ENCODE results near the gene SEC22C. TPM values are rescaled to one million over a fixed set of nuclear protein-coding genes. Genes with fewer than 3 reads are reported as not detected.
"Not testable (repeated sequence)": the region's sequence is repeated elsewhere in the genome, so short reads cannot be mapped to it uniquely, and the experiment has no call there.

SEC22C gene
- total RNA-seq, 1 donor, result 78.6 TPM

DNA sequence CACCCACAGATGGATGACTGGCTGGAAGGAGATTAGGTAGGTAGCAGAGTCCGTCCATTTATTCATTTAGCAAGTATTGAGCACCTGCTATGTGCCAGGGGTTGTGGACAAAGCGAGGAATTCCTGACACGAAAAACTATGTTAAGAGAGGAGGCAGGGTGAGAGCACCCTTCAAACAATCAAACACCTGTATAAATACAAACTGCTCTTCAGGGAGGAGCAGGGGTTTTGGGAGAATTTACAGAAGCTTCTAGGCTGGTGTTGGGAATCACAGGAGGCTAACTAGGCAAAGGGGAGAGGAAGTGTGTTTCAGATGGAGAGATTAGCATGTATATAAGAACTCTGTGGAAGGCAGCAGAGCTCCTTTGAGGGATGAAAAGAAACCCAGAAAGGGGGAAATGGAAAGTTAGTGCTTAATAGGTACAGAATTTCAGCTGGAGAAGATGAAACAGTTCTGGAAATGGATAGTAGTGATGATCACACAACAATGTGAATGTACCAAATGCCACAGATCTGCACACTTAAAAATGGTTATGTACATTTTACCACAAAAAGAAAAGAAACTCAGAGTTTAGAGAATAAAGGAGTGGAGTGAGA, 805 bp upstream of the SEC22C start:
- H3K4me3 ChIP-seq (ENCODE audit: low read depth, low read length), result peak overlapping the region; percentile 86
- DNase-seq (ENCODE audit: low read depth), result no peak
- TF ChIP-seq, protein P1, sequence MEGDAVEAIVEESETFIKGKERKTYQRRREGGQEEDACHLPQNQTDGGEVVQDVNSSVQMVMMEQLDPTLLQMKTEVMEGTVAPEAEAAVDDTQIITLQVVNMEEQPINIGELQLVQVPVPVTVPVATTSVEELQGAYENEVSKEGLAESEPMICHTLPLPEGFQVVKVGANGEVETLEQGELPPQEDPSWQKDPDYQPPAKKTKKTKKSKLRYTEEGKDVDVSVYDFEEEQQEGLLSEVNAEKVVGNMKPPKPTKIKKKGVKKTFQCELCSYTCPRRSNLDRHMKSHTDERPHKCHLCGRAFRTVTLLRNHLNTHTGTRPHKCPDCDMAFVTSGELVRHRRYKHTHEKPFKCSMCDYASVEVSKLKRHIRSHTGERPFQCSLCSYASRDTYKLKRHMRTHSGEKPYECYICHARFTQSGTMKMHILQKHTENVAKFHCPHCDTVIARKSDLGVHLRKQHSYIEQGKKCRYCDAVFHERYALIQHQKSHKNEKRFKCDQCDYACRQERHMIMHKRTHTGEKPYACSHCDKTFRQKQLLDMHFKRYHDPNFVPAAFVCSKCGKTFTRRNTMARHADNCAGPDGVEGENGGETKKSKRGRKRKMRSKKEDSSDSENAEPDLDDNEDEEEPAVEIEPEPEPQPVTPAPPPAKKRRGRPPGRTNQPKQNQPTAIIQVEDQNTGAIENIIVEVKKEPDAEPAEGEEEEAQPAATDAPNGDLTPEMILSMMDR (IDR thresholded peaks at IDR 0.05; ENCODE audit: insufficient read depth, low read depth, low read length), result no peak

DNA sequence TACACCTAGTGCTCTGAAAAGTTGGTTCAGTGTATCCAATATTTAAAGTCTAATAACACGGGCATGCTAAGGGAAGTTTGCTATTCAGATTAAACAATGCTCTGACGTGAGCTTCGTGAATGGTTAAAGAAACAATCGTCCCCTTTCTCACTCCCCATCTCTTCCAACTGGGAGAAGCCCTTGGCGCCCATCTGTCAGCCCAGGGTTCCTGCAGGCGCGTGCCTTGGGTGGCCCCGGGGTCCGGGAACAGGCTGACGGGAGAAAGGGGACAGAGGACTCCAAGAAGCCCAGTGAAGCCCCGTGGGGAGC, 413 bp downstream of the SEC22C start:
- H3K4me3 ChIP-seq (ENCODE audit: low read depth, low read length), result peak overlapping the region; percentile 86
- TF ChIP-seq, protein P1 (IDR thresholded peaks at IDR 0.05; ENCODE audit: insufficient read depth, low read depth, low read length), result no peak
- no peak for DNase-seq (ENCODE audit: low read depth)

DNA sequence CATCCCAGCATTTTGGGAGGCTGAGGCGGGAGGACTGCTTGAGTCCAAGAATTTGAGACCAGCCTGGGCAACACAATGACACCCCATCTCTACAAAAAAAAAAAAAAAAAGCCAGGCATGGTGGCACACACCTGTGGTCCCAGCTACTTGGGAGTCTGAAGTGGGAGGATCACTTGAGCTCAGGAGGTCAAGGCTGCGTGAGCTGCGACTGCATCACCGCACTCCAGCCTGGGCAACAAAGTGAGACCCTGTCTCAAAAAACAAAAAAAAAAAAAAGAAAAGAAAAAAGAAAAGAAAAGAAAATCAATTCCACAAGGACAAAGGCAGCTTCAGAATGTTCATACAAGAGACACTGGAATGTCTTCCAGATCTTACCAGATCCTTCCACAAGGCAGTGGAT, 2.4 kb downstream of the SEC22C start:
- not testable (repeated sequence) for DNase-seq (ENCODE audit: low read depth); H3K4me3 ChIP-seq (ENCODE audit: low read depth, low read length)

DNA sequence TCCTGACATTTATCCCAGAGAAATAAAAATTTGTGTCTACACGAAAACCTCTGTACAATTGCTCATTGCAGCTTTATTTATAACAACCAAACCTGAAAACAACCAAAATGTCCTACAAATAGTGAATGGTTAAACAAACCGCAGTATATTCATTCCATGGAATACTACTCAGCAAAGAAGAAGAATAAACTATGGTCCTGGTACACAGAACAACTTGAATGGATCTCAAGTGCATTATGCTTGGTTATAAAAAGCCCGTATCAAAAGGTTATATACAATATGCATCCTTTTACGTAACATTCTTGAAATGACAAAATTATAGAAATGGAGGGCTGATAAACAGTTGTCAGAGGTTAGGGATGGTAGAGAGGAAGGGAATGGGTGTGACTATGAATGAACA, 3.7 kb downstream of the SEC22C start:
- DNase-seq (ENCODE audit: low read depth), result no peak
- no peak overlapping the region for H3K4me3 ChIP-seq (ENCODE audit: low read depth, low read length)
- TF ChIP-seq, protein P1 (IDR thresholded peaks at IDR 0.05; ENCODE audit: insufficient read depth, low read depth, low read length), result no peak

DNA sequence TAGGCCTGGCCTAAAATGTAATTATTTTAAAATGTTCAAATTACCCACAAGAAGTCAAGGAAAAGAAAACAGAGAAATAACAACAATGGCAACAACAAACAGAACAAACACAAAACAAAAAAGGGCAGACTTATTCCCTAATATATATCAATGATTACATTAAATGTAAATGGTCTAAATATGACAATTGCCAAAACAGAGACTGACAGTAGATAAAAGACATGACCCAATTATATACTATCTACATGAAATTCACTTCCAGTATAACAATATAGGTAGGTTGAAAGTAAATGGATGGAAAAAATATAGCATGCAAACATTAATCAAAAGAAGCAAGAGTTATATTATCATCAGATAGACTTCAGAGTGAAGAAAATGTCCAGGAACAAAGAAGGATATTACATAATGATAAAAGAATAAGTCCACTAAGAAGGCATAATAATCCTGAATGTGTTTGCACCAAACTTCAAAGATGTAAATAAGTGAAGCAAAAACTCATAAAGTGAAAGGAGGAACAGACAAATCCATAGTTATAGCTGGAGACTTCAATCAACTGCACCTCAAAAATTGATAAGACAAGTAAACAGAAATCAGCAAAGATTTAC, 6.5 kb downstream of the SEC22C start:
- no peak overlapping the region for H3K4me3 ChIP-seq (ENCODE audit: low read depth, low read length)
- TF ChIP-seq, protein P1 (IDR thresholded peaks at IDR 0.05; ENCODE audit: insufficient read depth, low read depth, low read length), result no peak
- no peak for DNase-seq (ENCODE audit: low read depth)

DNA sequence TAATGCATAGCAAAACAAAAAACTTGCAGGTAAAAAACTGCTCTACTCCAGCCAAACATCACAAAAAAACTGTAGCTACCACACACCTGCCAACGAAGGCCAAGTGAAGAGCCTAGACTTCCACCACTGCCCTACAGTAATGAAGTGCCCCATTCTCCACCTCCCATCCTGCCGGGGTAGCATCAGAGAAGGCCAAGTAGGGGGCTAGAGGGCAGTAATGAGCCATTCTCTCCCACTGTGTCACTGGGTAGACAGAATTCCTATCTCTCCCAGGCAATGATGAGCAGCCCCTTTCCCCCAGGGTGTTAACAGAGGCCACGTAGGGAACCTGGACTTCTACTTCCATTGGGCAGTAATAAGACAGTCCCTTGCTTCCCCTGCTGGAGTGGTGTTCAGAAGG, 9.5 kb downstream of the SEC22C start:
- H3K4me3 ChIP-seq (ENCODE audit: low read depth, low read length), result no peak overlapping the region
- TF ChIP-seq, protein P1 (IDR thresholded peaks at IDR 0.05; ENCODE audit: insufficient read depth, low read depth, low read length), result peak; percentile 70
- DNase-seq (ENCODE audit: low read depth), result peak; percentile 38

DNA sequence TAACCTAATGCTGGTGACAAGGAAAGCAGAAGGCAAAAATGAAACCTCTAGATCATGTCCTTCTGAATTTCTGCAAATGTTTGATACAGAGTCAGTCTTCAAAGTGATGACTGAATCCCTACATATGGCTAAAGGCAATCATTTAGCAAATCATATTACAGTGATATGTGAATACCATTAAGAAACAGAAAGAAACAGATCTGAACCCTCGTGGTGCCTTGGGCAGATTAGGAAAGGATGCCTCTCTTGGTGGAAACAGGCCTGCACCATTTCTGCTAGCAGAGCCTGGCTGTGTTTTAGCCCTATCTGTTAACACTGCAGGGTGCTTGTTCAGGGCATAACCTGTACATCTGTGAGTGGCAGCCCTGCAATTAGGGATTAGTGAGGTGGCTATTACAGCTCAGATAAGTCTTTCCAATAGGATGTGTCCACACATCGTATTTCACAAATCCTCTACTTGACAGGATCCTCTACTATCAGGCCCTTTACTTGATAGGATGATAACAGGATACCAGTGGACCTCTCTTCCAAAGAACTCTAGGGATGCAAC, 12.1 kb downstream of the SEC22C start:
- TF ChIP-seq, protein P1 (IDR thresholded peaks at IDR 0.05; ENCODE audit: insufficient read depth, low read depth, low read length), result no peak
- no peak for DNase-seq (ENCODE audit: low read depth)
- H3K4me3 ChIP-seq (ENCODE audit: low read depth, low read length), result no peak overlapping the region
